H1 (cell line): ENCODE measurements around the gene PIGX. TPM values are rescaled to one million over a fixed set of nuclear protein-coding genes. Genes with fewer than 3 reads are reported as not detected.

Experiments
- CTCF ChIA-PET: fragments of 300-600 bp; sonication (Branson Sonifier 250); formaldehyde crosslinking; loops from one replicate; lab custom pipeline; 2021; ENCODE audit not compliant: partially characterized antibody; lab: Charles Lee
- POLR2A ChIA-PET: fragments of 300-600 bp; sonication (Branson Sonifier 250); formaldehyde crosslinking; loops from one replicate; lab custom pipeline; 2021; ENCODE audit warnings: inconsistent platforms; ENCODE audit not compliant: partially characterized antibody; lab: Charles Lee
- DNase-seq, 2 experiments: peaks; one replicate each; pipeline versions ENCODE4 v3.0.0 to v3.0.0-alpha.2; 2010 to 2022; ENCODE audit warnings: low spot score in 2 of 2, low read depth in 1 of 2, mixed read lengths in 1 of 2
- FAIRE-seq: peaks from 2 replicates; lab custom pipeline; 2011; peaks lifted over from hg19 to GRCh38; lab: Jason Lieb, UNC
- H2AFZ ChIP-seq: 2 replicates; pipeline ENCODE4 v1.8.1; 2012; ENCODE audit warnings: low read length, inconsistent platforms
- H2AK5ac ChIP-seq: 2 replicates; pipeline ENCODE4 v1.6.1; 2013; ENCODE audit warnings: low read depth, low read length
- H2BK120ac ChIP-seq: replicated peaks from 2 replicates; pipeline ENCODE3; 2013; ENCODE audit warnings: low read depth, low read length, inconsistent platforms
- H2BK12ac ChIP-seq: 2 replicates; pipeline ENCODE4 v1.6.1; 2013; ENCODE audit warnings: low read depth, low read length
- H2BK15ac ChIP-seq: 2 replicates; pipeline ENCODE4 v1.6.1; 2013; ENCODE audit warnings: low read length
- H2BK20ac ChIP-seq: 2 replicates; pipeline ENCODE4 v1.6.1; 2013; ENCODE audit warnings: low read length
- H2BK5ac ChIP-seq: 2 replicates; pipeline ENCODE4 v1.6.1; 2013; ENCODE audit warnings: low read depth, low read length
- H3K14ac ChIP-seq: 2 replicates; pipeline ENCODE4 v1.6.1; 2013; ENCODE audit warnings: inconsistent platforms; ENCODE audit not compliant: insufficient read length
- H3K18ac ChIP-seq: 2 replicates; pipeline ENCODE4 v1.6.1; 2013; ENCODE audit warnings: low read length; ENCODE audit errors: extremely low read depth
- H3K23ac ChIP-seq: 2 replicates; pipeline ENCODE4 v1.6.1; 2013; ENCODE audit warnings: inconsistent platforms; ENCODE audit not compliant: insufficient read length
- H3K23me2 ChIP-seq: 2 replicates; pipeline ENCODE4 v1.6.1; 2013; ENCODE audit warnings: low read depth, low read length
- H3K27ac ChIP-seq: 2 replicates; pipeline ENCODE4 v1.6.1; 2011; ENCODE audit warnings: low read depth, low read length, inconsistent platforms
- H3K27me3 ChIP-seq, 4 experiments: replicated peaks in 1 of 4; 1 replicate in 1 of 4; 2 replicates in 3 of 4; pipeline versions ENCODE4 v1.6.1 to v1.8.1; 2011 to 2013; ENCODE audit warnings: low read length in 3 of 4, mild to moderate bottlenecking in 3 of 4, inconsistent platforms in 2 of 4, mixed read lengths in 2 of 4, moderate library complexity in 1 of 4; ENCODE audit not compliant: control insufficient read depth in 3 of 4, insufficient read depth in 3 of 4; ENCODE audit errors: extremely low read depth in 1 of 4
- H3K36me3 ChIP-seq, 4 experiments: 2 replicates each; pipeline versions ENCODE4 v1.6.1 to v1.8.1; 2011 to 2013; ENCODE audit warnings: mild to moderate bottlenecking in 4 of 4, low read length in 3 of 4, moderate library complexity in 2 of 4, control low read depth in 1 of 4, inconsistent platforms in 1 of 4; ENCODE audit not compliant: insufficient read depth in 4 of 4, control insufficient read depth in 2 of 4
- H3K4ac ChIP-seq: replicated peaks from 2 replicates; pipeline ENCODE3; 2013; ENCODE audit warnings: low read length, low read depth, mixed read lengths, inconsistent platforms; ENCODE audit not compliant: insufficient read length
- H3K4me1 ChIP-seq, 4 experiments: replicated peaks in 1 of 4; 1 replicate in 1 of 4; 2 replicates in 3 of 4; pipeline versions ENCODE4 v1.6.1 to v1.8.1; 2011 to 2013; ENCODE audit warnings: low read length in 3 of 4, inconsistent platforms in 2 of 4, mixed read lengths in 1 of 4; ENCODE audit not compliant: insufficient read depth in 4 of 4, control insufficient read depth in 3 of 4
- H3K4me2 ChIP-seq, 2 experiments: 2 replicates each; pipeline versions ENCODE4 v1.6.1 to v1.8.1; 2011 to 2013; ENCODE audit warnings: low read depth in 2 of 2, low read length in 2 of 2, control low read depth in 1 of 2, inconsistent platforms in 1 of 2, mild to moderate bottlenecking in 1 of 2; ENCODE audit not compliant: insufficient read depth in 1 of 2
- H3K4me3 ChIP-seq, 4 experiments: fragments of 200-600, 300-600 bp in 1 of 4; sonication (generic), shearing (Covaris generic), sonication (Bioruptor Twin) in 1 of 4; 2 replicates each; pipeline versions ENCODE4 v1.5.1 to v1.8.1; 2011 to 2016; ENCODE audit warnings: low read length in 4 of 4, low read depth in 3 of 4, control low read depth in 2 of 4, inconsistent platforms in 2 of 4, mild to moderate bottlenecking in 2 of 4, mixed read lengths in 1 of 4, moderate library complexity in 1 of 4; ENCODE audit not compliant: insufficient read depth in 2 of 4; ENCODE audit errors: extremely low read depth in 1 of 4
- H3K56ac ChIP-seq: replicated peaks from 2 replicates; pipeline ENCODE3; 2013; ENCODE audit warnings: low read depth, mild to moderate bottlenecking, mixed read lengths, low read length, inconsistent platforms; ENCODE audit not compliant: insufficient read length
- H3K79me1 ChIP-seq: 2 replicates; pipeline ENCODE4 v1.6.1; 2013; ENCODE audit warnings: low read depth, low read length, control low read depth
- H3K79me2 ChIP-seq, 2 experiments: 2 replicates each; pipeline versions ENCODE4 v1.6.1 to v1.8.1; 2012 to 2013; ENCODE audit warnings: low read length in 2 of 2, mild to moderate bottlenecking in 2 of 2, inconsistent platforms in 1 of 2; ENCODE audit not compliant: insufficient read depth in 2 of 2, control insufficient read depth in 1 of 2
- H3K9ac ChIP-seq, 4 experiments: replicated peaks in 1 of 4; 1 replicate in 1 of 4; 2 replicates in 3 of 4; pipeline versions ENCODE4 v1.6.1 to v1.8.1; 2011 to 2013; ENCODE audit warnings: low read depth in 3 of 4, low read length in 3 of 4, control low read depth in 2 of 4, mild to moderate bottlenecking in 2 of 4, moderate library complexity in 2 of 4, inconsistent platforms in 1 of 4; ENCODE audit errors: extremely low read depth in 1 of 4
- H3K9me3 ChIP-seq, 2 experiments: 2 replicates each; pipeline versions ENCODE4 v1.6.1 to v1.8.1; 2012 to 2013; ENCODE audit warnings: mild to moderate bottlenecking in 2 of 2, moderate library complexity in 2 of 2, control low read depth in 1 of 2, inconsistent platforms in 1 of 2, low read depth in 1 of 2, low read length in 1 of 2, mixed read lengths in 1 of 2; ENCODE audit not compliant: insufficient read depth in 2 of 2
- H4K20me1 ChIP-seq, 2 experiments: replicated peaks in 1 of 2; 2 replicates each; pipeline versions ENCODE3 to v1.8.1; 2011 to 2013; ENCODE audit warnings: inconsistent platforms in 2 of 2, low read length in 2 of 2, mild to moderate bottlenecking in 1 of 2; ENCODE audit not compliant: insufficient read depth in 2 of 2, control insufficient read depth in 1 of 2
- H4K5ac ChIP-seq: 2 replicates; pipeline ENCODE4 v1.6.1; 2013; ENCODE audit warnings: low read length, low read depth, mixed read lengths, inconsistent platforms; ENCODE audit not compliant: insufficient read length
- H4K8ac ChIP-seq: 2 replicates; pipeline ENCODE4 v1.8.0; 2013; ENCODE audit warnings: mild to moderate bottlenecking, moderate library complexity, low read length, inconsistent platforms; ENCODE audit not compliant: insufficient read depth; ENCODE audit errors: extremely low read depth
- H4K91ac ChIP-seq: replicated peaks from 2 replicates; pipeline ENCODE3; 2013; ENCODE audit warnings: low read length, mixed read lengths, inconsistent platforms; ENCODE audit not compliant: insufficient read length
- CBX8 ChIP-seq: fragments of 300-800, 300-1000 bp; sonication (generic); IDR thresholded peaks from 2 replicates; pipeline ENCODE4 v1.7.1; 2016; ENCODE audit warnings: low read depth, low read length, borderline replicate concordance
- HDAC6 ChIP-seq: IDR thresholded peaks from one replicate; pipeline ENCODE4 v1.7.1; 2012; ENCODE audit warnings: low read depth, mild to moderate bottlenecking, inconsistent platforms, low read length, moderate library complexity
- SP2 ChIP-seq: IDR thresholded peaks from 2 replicates; pipeline ENCODE4 v1.6.1; 2012; ENCODE audit warnings: mild to moderate bottlenecking, low read length, inconsistent platforms
- TCF12 ChIP-seq: IDR thresholded peaks from 2 replicates; pipeline ENCODE4 v1.6.1; 2011; ENCODE audit warnings: low read depth, mild to moderate bottlenecking, low read length
- WGBS, 2 experiments: shearing (Covaris generic) in 1 of 2; methylation state at CpG; one replicate each; pipeline versions ENCODE4 v1.1.6 to v1.1.7; 2013 to 2015; ENCODE audit warnings: low lambda C conversion rate in 2 of 2, mixed read lengths in 2 of 2, inconsistent platforms in 1 of 2, low coverage in 1 of 2, missing lambda C conversion rate in 1 of 2; ENCODE audit not compliant: insufficient replicate concordance in 2 of 2, insufficient coverage in 1 of 2, insufficient read length in 1 of 2; ENCODE audit errors: extremely low coverage in 1 of 2, missing lambda C conversion rate in 1 of 2; 5-methylcytosine and 5-hydroxymethylcytosine counted together
- polyA plus RNA-seq, 7 experiments: library from polyadenylated mRNA; depleted of rRNA in 3 of 7; stranded (reverse) in 5 of 7; unstranded in 2 of 7; fragments of >200 nt in 5 of 7; fragments of 200-250 nt in 2 of 7; gene quantifications; 1 replicate in 5 of 7; 2 replicates in 1 of 7; 4 replicates in 1 of 7; pipeline versions ENCODE4 v1.2.1 to v1.2.3, GENCODE V29; 2011 to 2013; ENCODE audit warnings: missing spikeins in 2 of 7, mixed read lengths in 2 of 7
- total RNA-seq: library from RNA; stranded (reverse); fragmentation: NEBNext Ultra II Directional; extraction: Animal tissue kit (Norgen Biotek cat#: 25700); gene quantifications from 2 replicates; pipeline ENCODE4 v1.2.1, GENCODE V29; 2021

PIGX gene
- total and polyA plus RNA-seq, 2 of the 8 experiments (the other 6 are each of a cell fraction or from before 2014, with no cell fraction given): 7.0 to 14.9 TPM

DNA sequence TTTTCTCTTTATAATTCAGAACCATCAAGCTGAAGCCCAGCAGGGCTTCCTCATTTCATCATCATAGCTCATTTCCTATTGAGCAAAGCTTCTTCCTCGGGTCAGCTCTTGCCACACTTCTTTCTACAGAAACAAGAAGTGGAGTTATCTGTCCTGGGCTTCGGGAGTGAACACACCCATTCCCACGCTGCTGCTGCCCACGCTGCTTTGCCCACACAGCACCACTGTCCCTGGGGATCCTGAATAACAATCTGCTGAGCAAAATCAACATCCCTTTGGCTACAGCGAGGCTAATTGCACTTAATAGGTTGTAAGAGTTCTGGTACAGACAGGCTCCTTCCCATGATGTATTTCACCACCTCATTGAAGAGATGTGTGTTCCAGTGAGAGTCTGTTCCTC is 23.8 kb upstream of the PIGX start:
- Histone ChIP-seq H2AK5ac (no peak overlapping the region), H3K23me2 (no peaks in the 10 kb centered on the region), H3K4me3 (no peak overlapping the region), H3K4ac (no peak overlapping the region), H3K79me1 (no peaks in the 10 kb centered on the region), H2AFZ (peak overlapping the region; percentile 89), H3K14ac (no peak overlapping the region), H3K27me3 (no peaks in the 10 kb centered on the region), H3K4me1 (peaks cover 2 to 6% (median 2%) of the 10 kb centered on the region in 4 experiments; a peak in 6 of 7 replicates), H4K5ac (no peak overlapping the region), H2BK120ac (no peak overlapping the region), H2BK5ac (no peak overlapping the region), H3K23ac (no peak overlapping the region), H3K36me3 (no peaks in the 10 kb centered on the region), H3K18ac (no peak overlapping the region), H2BK20ac (no peak overlapping the region), H3K4me2 (no peak overlapping the region), H3K56ac (no peak overlapping the region), H3K27ac (no peak overlapping the region), H2BK12ac (no peak overlapping the region; the same call in 1 of the 2 replicates), H3K9me3 (no peaks in the 10 kb centered on the region), H4K8ac (no peak overlapping the region), H4K91ac (no peak overlapping the region), H3K9ac (no peak overlapping the region), H4K20me1 (no peaks in the 10 kb centered on the region), H3K79me2 (no peaks in the 10 kb centered on the region), H2BK15ac (no peak overlapping the region)
- POLR2A ChIA-PET: interaction anchor here (1.1 to 1.7 kb wide), 2 partner anchors 34 to 79 kb away, joined by 3 to 7 read pairs; no protein-coding TSS in a partner anchor
- FAIRE-seq (no peak), DNase-seq (no peak)
- CTCF ChIA-PET: interaction anchor here (0.7 to 10.9 kb wide), 5 partner anchors 38 to 165 kb away, joined by 3 to 143 read pairs (median 5); no protein-coding TSS in a partner anchor
- TF ChIP-seq TCF12: no peak
- no peak for TF ChIP-seq CBX8
- no peak for TF ChIP-seq SP2
- TF ChIP-seq HDAC6: no peak
- WGBS, 2 experiments: 86% methylated on average over 5 of the region's 5 CpGs; no CpG with 5 or more reads in 1 of the 2 experiments
